IMR-90 (cell line): ENCODE results near the gene ZNF337. TPM values are rescaled to one million over a fixed set of nuclear protein-coding genes. Genes with fewer than 3 reads are reported as not detected.

Experiments used
- ATAC-seq: fragments of 200-7000 bp; cut with Tn5 transposase; 2 replicates; pipeline ENCODE4 v1.9.1; 2020; ENCODE audit warnings: low read depth, mild to moderate bottlenecking, moderate library complexity
- BruUV-seq: library from RNA; stranded (reverse); fragments of 400-500 nt; replicated peaks from 2 replicates; lab custom pipeline; 2021; lab: Mats Ljungman, UMichigan
- CTCF ChIA-PET: fragments of 300-600 bp; formaldehyde crosslinking; extraction: SDS; loops from one replicate; lab custom pipeline; 2021; ENCODE audit warnings: antibody characterized with exemption; lab: Yijun Ruan, JAX
- POLR2A ChIA-PET: fragments of 300-600 bp; sonication (Branson Sonifier 250); formaldehyde crosslinking; loops from one replicate; lab custom pipeline; 2022; ENCODE audit warnings: antibody characterized with exemption; ENCODE audit not compliant: unreplicated experiment; lab: Charles Lee
- DNase-seq: peaks from one replicate; pipeline ENCODE4 v3.0.0; 2013
- H2AFZ ChIP-seq: replicated peaks from 2 replicates; pipeline ENCODE3; 2013; ENCODE audit warnings: low read length, mild to moderate bottlenecking; ENCODE audit not compliant: poor library complexity
- H2AK5ac ChIP-seq: 2 replicates; pipeline ENCODE4 v1.6.1; 2013; ENCODE audit warnings: low read depth, low read length, inconsistent platforms
- H2AK9ac ChIP-seq: replicated peaks from 2 replicates; pipeline ENCODE3; 2013; ENCODE audit warnings: mild to moderate bottlenecking, low read depth, low read length, moderate library complexity; ENCODE audit not compliant: poor library complexity
- H2BK120ac ChIP-seq: 2 replicates; pipeline ENCODE4 v1.6.1; 2013; ENCODE audit warnings: low read depth, low read length, inconsistent platforms
- H2BK15ac ChIP-seq: 3 replicates; pipeline ENCODE4 v1.6.1; 2013; ENCODE audit warnings: low read depth, low read length, inconsistent platforms
- H2BK20ac ChIP-seq: 2 replicates; pipeline ENCODE4 v1.6.1; 2013; ENCODE audit warnings: low read depth, mild to moderate bottlenecking, inconsistent platforms, low read length, moderate library complexity
- H2BK5ac ChIP-seq: 2 replicates; pipeline ENCODE4 v1.6.1; 2013; ENCODE audit warnings: mild to moderate bottlenecking, low read depth, low read length, inconsistent platforms; ENCODE audit not compliant: poor library complexity, severe bottlenecking
- H3K14ac ChIP-seq: replicated peaks from 2 replicates; pipeline ENCODE4 v1.6.1; 2013; ENCODE audit warnings: low read depth, low read length, inconsistent platforms
- H3K18ac ChIP-seq: 2 replicates; pipeline ENCODE4 v1.6.1; 2013; ENCODE audit warnings: low read depth, low read length, control low read depth
- H3K23ac ChIP-seq: 2 replicates; pipeline ENCODE4 v1.6.1; 2013; ENCODE audit warnings: low read depth, low read length, inconsistent platforms
- H3K27ac ChIP-seq: 2 replicates; pipeline ENCODE4 v1.5.1; 2013; ENCODE audit warnings: mild to moderate bottlenecking, control low read depth, low read length; ENCODE audit not compliant: insufficient read depth
- H3K27me3 ChIP-seq: 2 replicates; pipeline ENCODE4 v1.6.1; 2013; ENCODE audit warnings: low read length; ENCODE audit not compliant: control insufficient read depth, insufficient read depth
- H3K36me3 ChIP-seq: 2 replicates; pipeline ENCODE4 v1.6.1; 2013; ENCODE audit warnings: low read length, mixed read lengths; ENCODE audit not compliant: control insufficient read depth, insufficient read depth
- H3K4ac ChIP-seq: 2 replicates; pipeline ENCODE4 v1.6.1; 2013; ENCODE audit warnings: low read depth, low read length, inconsistent platforms
- H3K4me1 ChIP-seq: 2 replicates; pipeline ENCODE4 v1.6.1; 2013; ENCODE audit warnings: low read length, mixed read lengths; ENCODE audit not compliant: control insufficient read depth, insufficient read depth
- H3K4me2 ChIP-seq: 2 replicates; pipeline ENCODE4 v1.6.1; 2013; ENCODE audit warnings: low read depth, mild to moderate bottlenecking, control low read depth, low read length, moderate library complexity
- H3K4me3 ChIP-seq: 2 replicates; pipeline ENCODE4 v1.5.1; 2013; ENCODE audit warnings: low read depth, mild to moderate bottlenecking, control low read depth, low read length, moderate library complexity; ENCODE audit not compliant: insufficient read depth
- H3K56ac ChIP-seq: 2 replicates; pipeline ENCODE4 v1.6.1; 2013; ENCODE audit warnings: low read length, inconsistent platforms; ENCODE audit not compliant: insufficient read depth; ENCODE audit errors: extremely low read depth
- H3K79me1 ChIP-seq, 2 experiments: 2 replicates each; pipeline ENCODE4 v1.6.1; 2013; ENCODE audit warnings: low read length in 2 of 2, inconsistent platforms in 1 of 2, low read depth in 1 of 2
- H3K9ac ChIP-seq: 2 replicates; pipeline ENCODE4 v1.6.1; 2013; ENCODE audit warnings: low read depth, low read length, control low read depth
- H3K9me1 ChIP-seq: 2 replicates; pipeline ENCODE4 v1.6.1; 2013; ENCODE audit warnings: low read length, inconsistent platforms; ENCODE audit not compliant: insufficient read depth
- H3K9me3 ChIP-seq: 2 replicates; pipeline ENCODE4 v1.6.1; 2013; ENCODE audit warnings: low read length; ENCODE audit not compliant: control insufficient read depth, insufficient read depth
- H4K20me1 ChIP-seq: 2 replicates; pipeline ENCODE4 v1.6.1; 2013; ENCODE audit warnings: low read length, inconsistent platforms; ENCODE audit not compliant: insufficient read depth
- H4K5ac ChIP-seq: 2 replicates; pipeline ENCODE4 v1.6.1; 2013; ENCODE audit warnings: mild to moderate bottlenecking, low read depth, low read length, control low read depth
- H4K8ac ChIP-seq, 2 experiments: 2 replicates each; pipeline ENCODE4 v1.6.1; 2013; ENCODE audit warnings: low read depth in 2 of 2, low read length in 2 of 2, control low read depth in 1 of 2, inconsistent platforms in 1 of 2
- H4K91ac ChIP-seq: 2 replicates; pipeline ENCODE4 v1.6.1; 2013; ENCODE audit warnings: low read depth, low read length, inconsistent platforms; ENCODE audit not compliant: insufficient read depth
- BHLHE40 ChIP-seq: fragments of 150-350 bp; IDR thresholded peaks from 2 replicates; pipeline ENCODE4 v1.6.1; 2016; ENCODE audit warnings: mild to moderate bottlenecking, low read depth, low read length
- CEBPB ChIP-seq: IDR thresholded peaks from 2 replicates; pipeline ENCODE4 v1.6.1; 2012; ENCODE audit warnings: low read depth, low read length, improper control_type of control experiment
- ELK1 ChIP-seq: fragments of 150-350 bp; IDR thresholded peaks from 2 replicates; pipeline ENCODE4 v1.6.1; 2016; ENCODE audit warnings: low read depth, mild to moderate bottlenecking, low read length, moderate library complexity, borderline replicate concordance
- MAFK ChIP-seq: IDR thresholded peaks from 2 replicates; pipeline ENCODE4 v1.6.1; 2012; ENCODE audit warnings: low read depth, low read length, improper control_type of control experiment
- MXI1 ChIP-seq: IDR thresholded peaks from 2 replicates; pipeline ENCODE4 v1.6.1; 2012; ENCODE audit warnings: low read depth, mild to moderate bottlenecking, low read length, moderate library complexity, borderline replicate concordance
- NFE2L2 ChIP-seq: fragments of 150-350 bp; IDR thresholded peaks from 2 replicates; pipeline ENCODE4 v1.6.1; 2016; ENCODE audit warnings: low read depth, mild to moderate bottlenecking, low read length
- POLR2A ChIP-seq: IDR thresholded peaks from 2 replicates; pipeline ENCODE4 v1.6.1; 2012; ENCODE audit warnings: mild to moderate bottlenecking, low read depth, low read length
- RAD21 ChIP-seq: IDR thresholded peaks from 2 replicates; pipeline ENCODE4 v1.6.1; 2012; ENCODE audit warnings: low read length, improper control_type of control experiment
- RCOR1 ChIP-seq: IDR thresholded peaks from 2 replicates; pipeline ENCODE4 v1.6.1; 2012; ENCODE audit warnings: mild to moderate bottlenecking, low read length, improper control_type of control experiment; ENCODE audit not compliant: insufficient replicate concordance
- SMC3 ChIP-seq: fragments of 150-350 bp; IDR thresholded peaks from 2 replicates; pipeline ENCODE4 v1.6.1; 2016; ENCODE audit warnings: low read depth, mild to moderate bottlenecking, antibody characterized with exemption, low read length, moderate library complexity
- USF2 ChIP-seq: fragments of 150-350 bp; IDR thresholded peaks from 2 replicates; pipeline ENCODE4 v1.6.1; 2017; ENCODE audit warnings: mild to moderate bottlenecking, antibody characterized with exemption, low read length, low read depth
- dilution Hi-C: fragments of 300-500 bp; cut with HindIII; formaldehyde crosslinking; loops from one replicate; pipeline ENCODE4 v1.14.3; 2018; ENCODE audit warnings: low sequenced_read_pairs; ENCODE audit not compliant: unreplicated experiment
- in situ Hi-C: fragments of 300-500 bp; cut with MboI; formaldehyde crosslinking; loops from 3 replicates; pipeline ENCODE4 v1.14.3; 2019; ENCODE audit warnings: low sequenced_read_pairs, inconsistent platforms, mixed read lengths
- intact Hi-C: fragments of 100-400 bp; cut with micrococcal nuclease; formaldehyde crosslinking; loops from 2 replicates; pipeline ENCODE4 v1.10.0; 2022
- polyA plus RNA-seq, 3 experiments: library from polyadenylated mRNA; depleted of rRNA; stranded (reverse); fragments of >200 nt; gene quantifications; 2 replicates each; pipeline ENCODE4 v1.2.3, GENCODE V29; 2012; ENCODE audit warnings: low replicate concordance in 1 of 3
- total RNA-seq: library from RNA; depleted of rRNA; stranded (reverse); fragments of >200 nt; gene quantifications from 2 replicates; pipeline ENCODE4 v1.2.3, GENCODE V29; 2012

ZNF337 gene
- total and polyA plus RNA-seq, 2 of the 4 experiments (the other 2 are of a cell fraction) = 10.4 to 16.5 TPM

GRCh38 chr20:25733903-25734302 is 37.2 kb upstream of the ZNF337 start:
- Histone ChIP-seq H4K5ac (no peak overlapping the region), H3K9me3 (no peaks in the 10 kb centered on the region), H3K27ac (no peak overlapping the region), H2BK5ac (no peak overlapping the region), H3K9ac (no peak overlapping the region), H2AK9ac (no peak overlapping the region), H3K18ac (no peak overlapping the region), H3K14ac (no peak overlapping the region), H2AK5ac (no peak overlapping the region), H3K36me3 (no peaks in the 10 kb centered on the region), H2BK15ac (no peak overlapping the region), H4K91ac (no peak overlapping the region), H3K4me1 (no peaks in the 10 kb centered on the region), H3K23ac (no peak overlapping the region), H3K4me2 (no peak overlapping the region), H2AFZ (no peak overlapping the region), H4K8ac (no peak overlapping the region), H3K4ac (no peak overlapping the region), H3K79me1 (no peaks in the 10 kb centered on the region), H3K4me3 (no peak overlapping the region), H4K20me1 (no peaks in the 10 kb centered on the region), H2BK120ac (no peak overlapping the region), H2BK20ac (no peak overlapping the region), H3K27me3 (no peaks in the 10 kb centered on the region), H3K9me1 (no peaks in the 10 kb centered on the region), H3K56ac (no peak overlapping the region)
- ChIA-PET POLR2A (no interaction called here), CTCF (no interaction called here)
- dilution Hi-C loops (no loop called here), intact Hi-C loops (no loop called here), in situ Hi-C loops (no loop called here)
- no TSS peak for BruUV-seq
- ATAC-seq = no peak
- no peak for DNase-seq
- TF ChIP-seq CEBPB (no peak), POLR2A (no peak), BHLHE40 (no peak), NFE2L2 (no peak), SMC3 (no peak), MXI1 (no peak), USF2 (no peak), RAD21 (no peak), ELK1 (no peak), RCOR1 (no peak), MAFK (no peak)
